Measurements from ENCODE around the gene HOGA1.

The HOGA1 gene

GRCh38 chr10:97650726-97651125, 66.5 kb downstream of the HOGA1 start:
- DNase-seq, result peak; percentile 60 to 78 (median 66)

- no peak for DNase-seq
Observed at GRCh38 chr10:97651773-97652172, 67.6 kb downstream of the HOGA1 start.

GRCh38 chr10:97656777-97657176, 72.6 kb downstream of the HOGA1 start:
- DNase-seq, result no peak

- DNase-seq, result no peak
Observed at GRCh38 chr10:97659589-97659988, 75.4 kb downstream of the HOGA1 start.

Measured in suppressor macrophage (primary cell).